NCI-H2196 treated with DMSO at 0.1 percent for 48 hours (cell line): ENCODE results near the gene SSH2.

Experiments
- DNase-seq: peaks from one replicate; lab custom pipeline; 2025; ENCODE audit not compliant: unreplicated experiment; lab: John Stamatoyannopoulos, UW

Gene SSH2

DNA sequence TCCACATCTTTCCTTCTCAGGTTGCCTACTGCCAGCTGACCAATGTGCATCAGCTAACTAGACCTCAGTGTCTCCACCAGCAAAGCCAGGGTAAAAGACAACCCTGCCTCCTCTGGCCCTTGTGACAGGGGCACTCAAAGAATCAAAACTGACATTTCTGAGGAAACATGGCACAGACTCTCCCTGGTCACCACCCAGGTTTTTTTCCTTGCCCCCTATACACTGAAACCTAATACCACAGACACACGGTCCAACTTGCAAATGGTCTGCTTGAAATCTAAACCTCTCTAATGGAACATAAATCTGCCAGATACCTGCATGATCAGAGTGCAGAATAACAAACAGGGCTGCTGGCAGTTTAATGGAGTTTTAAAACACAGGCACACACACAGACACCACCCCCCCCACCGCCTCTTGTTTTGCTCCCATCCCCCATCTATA lies 287.8 kb downstream of the SSH2 start:
- DNase-seq: no peak

DNA sequence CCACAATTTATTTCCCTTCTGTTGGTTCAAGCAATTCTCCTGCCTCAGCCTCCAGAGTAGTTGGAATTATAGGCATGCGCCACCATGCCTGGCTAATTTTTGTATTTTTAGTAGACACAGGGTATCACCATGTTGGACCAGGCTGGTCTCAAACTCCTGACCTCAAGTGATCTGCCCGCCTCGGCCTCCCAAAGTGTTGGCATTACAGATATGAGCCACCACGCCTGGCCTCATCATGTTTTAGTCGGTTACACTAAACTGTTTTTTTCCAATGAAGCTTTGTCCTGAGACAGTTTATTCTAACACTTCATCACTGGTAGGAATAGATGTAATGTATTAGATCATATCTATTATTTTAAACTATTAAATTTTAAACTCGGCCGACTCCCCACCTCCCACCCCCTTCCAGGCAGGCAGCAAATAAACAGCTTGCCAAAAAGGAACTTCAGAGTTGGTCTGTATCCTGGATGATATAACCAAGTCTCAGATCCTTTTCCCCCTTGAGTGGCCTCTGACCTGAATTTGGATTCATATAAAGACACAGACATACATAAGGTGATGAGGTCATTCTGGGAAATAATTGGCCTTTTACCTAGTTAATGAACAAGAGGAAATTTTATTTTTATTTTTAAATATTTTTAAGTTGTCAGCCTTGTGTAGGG lies 288.9 kb downstream of the SSH2 start:
- DNase-seq: no peak

GRCh38 chr17:29640413-29640812 lies 289.6 kb downstream of the SSH2 start:
- no peak for DNase-seq

GRCh38 chr17:29633886-29634285 lies 296.1 kb downstream of the SSH2 start:
- DNase-seq: no peak

- DNase-seq: no peak
Measured at GRCh38 chr17:29630630-29631193, 299.3 kb downstream of the SSH2 start.

DNA sequence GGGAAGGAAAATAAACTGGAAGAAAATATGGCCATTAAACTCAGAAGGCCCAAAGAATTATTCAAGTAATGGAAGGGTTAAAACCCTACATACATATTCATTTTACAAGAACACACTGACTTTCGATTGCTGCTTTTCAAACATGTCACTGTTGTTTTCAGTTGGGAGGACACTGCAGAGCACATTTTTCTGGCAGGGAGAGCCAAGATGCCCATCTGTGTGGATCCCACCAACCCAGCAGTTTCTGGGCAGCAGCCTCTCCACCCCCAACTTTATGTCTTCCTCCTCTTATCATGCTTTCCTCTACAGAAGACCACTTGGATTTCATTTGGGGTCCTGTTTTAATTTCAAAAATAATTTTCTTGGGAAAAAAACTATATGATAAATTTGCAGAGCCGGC lies 300.2 kb downstream of the SSH2 start:
- DNase-seq: no peak

GRCh38 chr17:29628644-29629043 lies 301.4 kb downstream of the SSH2 start:
- no peak for DNase-seq

GRCh38 chr17:29627951-29628350 lies 302.1 kb downstream of the SSH2 start:
- no peak for DNase-seq

DNA sequence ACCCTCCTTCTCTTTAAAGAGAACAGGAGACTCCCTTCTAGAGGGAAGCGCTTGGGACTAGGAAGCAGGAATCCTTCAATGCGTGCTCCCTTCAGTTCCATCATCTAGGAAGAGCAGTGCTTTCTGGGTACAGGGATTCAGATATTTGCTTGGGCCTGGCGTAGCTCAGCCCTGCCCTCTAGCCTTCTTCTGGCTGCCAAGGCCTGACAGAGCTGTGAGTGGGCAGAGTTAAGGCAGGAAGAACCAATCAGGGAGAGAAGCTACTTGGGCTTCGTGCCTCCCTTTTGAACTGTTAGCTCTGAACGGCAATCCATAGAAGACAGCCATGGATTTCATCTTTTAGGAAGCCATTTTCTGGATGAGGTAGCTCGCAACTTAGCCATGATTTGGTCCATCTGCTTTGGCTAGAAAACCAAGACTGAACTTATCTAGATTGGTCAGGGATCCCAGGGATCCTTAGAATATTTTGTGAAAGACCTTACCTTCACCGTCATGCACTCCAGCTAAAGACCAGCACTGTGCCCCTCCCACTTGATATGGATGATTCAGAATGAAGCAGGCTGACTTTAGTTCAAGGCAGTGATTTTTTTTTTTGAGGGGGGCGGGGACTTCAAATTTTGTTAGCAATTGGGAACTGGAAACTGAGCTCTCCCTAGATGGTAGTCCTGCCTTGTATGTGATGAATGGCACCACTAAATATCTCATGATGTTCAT lies 304.8 kb downstream of the SSH2 start:
- DNase-seq: no peak

- no peak for DNase-seq
Measured at GRCh38 chr17:29624586-29624985, 305.4 kb downstream of the SSH2 start.

DNA sequence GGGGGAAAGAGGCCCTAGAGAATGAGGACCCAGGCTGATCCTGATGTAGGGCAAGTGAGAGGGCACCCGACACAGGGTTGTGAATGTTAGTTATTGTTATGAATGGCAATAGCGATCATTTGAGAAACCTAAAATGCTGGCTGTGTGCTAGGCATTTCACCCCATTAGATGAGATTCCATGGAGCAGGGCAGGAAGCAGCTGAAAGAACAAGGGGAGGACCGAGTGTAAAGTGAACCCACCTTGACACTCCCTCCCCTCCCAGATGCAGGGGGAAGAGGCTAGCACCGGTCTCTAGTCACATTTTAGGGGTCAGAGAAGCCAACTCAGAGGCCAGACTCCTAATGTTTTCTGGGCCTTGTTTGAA lies 306.8 kb downstream of the SSH2 start:
- DNase-seq: no peak

DNA sequence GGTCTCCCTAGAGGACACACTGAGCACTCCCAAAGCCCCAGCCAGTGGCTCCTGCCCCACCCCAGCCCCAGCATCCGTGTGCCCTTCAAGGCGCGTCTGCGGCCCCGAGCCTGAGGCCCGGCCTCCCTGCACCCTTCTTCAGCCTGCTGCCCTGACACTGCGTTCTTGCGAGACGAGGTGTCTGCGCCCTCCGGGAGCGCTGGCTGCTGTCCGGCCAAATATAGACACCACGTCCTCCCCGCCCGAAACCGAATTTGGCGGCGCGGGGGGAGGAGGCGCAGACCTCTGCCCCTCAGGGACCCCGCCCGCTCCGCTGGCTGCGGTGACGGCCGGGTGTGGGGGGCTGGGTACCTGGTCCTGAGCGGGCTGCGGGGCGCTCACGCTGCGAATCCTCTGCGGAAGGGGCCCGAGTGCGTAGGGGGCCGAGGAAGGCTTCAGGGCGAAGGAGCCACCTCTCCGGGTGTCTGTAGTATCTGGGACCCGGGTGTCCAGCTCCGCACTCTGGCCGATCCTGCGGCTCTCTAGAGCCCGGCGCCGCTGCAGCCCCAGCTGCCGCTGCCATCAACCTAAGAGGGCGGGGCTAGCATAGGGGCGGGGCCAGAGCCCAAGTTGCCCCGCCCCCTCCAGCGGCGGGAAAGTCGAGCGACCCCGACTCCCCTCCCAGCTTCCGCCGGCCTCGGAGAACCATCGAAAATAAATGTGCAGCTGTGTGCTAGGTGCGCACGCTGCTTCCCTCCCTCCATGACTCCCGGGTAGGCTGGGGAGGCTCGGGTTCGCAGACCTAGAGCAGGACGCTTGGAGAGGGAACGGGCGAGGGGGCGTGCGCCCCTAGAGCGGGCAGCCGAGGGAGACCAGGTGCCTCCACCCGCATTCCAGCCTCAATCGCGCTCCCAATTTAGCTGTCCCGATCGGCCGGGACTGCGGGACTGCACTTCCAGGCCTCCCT lies 307.4 kb downstream of the SSH2 start, which contains the start of gene CORO6:
CORO6 (minus strand) TSS at position 576 of the 946 bp plus-strand sequence. CDS start 1,491 bp downstream, outside the sequence.
- DNase-seq: no peak

DNA sequence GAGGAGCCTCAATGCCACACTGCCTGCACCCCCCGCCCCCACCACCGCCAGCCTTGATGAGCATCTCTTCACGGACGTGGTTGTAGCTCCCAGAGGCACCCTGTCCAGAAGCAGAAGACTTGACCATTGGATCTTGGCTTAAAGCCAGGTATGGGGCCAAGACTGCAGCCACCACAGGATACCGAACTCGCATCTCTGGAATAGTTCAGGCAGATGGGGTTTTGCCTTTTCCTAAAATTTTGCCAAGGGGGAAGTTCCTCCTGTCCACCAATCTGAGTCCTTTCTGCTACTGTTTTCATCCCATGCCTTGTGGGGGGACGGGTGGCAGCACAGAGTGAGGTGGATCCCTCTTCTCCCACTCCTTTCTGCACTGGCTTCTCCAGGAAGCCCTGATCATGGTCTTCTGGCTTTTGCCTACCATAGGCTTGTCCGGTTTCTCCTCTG lies 308.3 kb downstream of the SSH2 start:
- no peak for DNase-seq

DNA sequence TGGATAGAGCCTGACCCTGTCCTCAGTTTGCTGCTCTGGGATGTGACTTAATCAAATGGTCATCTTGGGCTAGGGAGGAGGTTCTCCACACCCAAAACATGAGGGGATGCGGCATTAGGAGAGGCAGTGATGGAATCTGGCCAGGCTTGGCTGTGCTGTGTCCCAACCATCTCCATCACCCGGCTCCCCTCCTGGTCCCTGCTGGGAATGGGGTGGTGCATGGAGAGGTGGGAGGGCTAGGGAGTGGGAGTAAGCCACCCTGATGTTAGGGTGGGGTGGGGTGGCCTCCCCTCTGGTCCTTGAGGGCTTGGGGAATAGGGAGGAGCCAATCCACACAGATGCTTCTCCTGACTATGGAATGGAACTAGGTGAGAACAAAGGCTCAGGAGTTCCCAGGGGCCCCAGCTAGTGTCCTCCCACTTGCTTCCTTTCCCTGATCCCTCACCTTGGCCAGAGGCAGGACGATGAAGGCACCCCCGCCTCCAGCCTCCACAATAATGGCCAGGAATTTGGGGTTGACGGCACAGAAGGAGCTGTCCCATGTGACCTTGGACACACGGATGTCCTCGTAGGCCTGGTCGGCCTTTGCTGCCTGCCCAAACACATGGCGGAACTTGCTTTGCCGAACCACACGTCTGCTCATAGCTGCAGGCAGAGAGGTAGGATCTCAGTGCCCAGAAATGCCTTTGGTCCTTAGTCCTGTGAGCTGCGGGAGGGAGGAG lies 309.1 kb downstream of the SSH2 start:
- DNase-seq: no peak

DNA sequence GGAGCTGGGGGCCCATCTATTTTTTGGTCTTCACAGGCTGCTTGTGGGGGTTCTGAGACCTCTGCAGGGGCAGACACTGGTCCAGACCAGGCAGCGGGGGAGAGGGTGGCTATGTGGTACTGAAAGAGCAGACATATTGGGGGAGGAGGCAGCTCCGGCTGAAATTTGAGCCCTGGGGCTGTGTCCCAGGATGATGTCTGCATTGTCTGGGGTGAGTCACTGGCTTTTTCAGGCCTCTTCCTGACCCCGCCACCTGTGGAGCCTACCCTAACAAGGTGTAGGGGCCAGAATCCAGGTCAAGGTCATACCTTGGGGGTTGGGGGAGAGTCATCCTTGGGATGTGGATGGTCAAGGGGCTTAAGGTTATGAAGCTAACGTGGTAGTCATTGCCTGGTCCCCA lies 309.8 kb downstream of the SSH2 start:
- DNase-seq: no peak

GRCh38 chr17:29619251-29619650 lies 310.8 kb downstream of the SSH2 start:
- DNase-seq: no peak

- DNase-seq: no peak
Measured at GRCh38 chr17:29618272-29619065, 311.6 kb downstream of the SSH2 start.

GRCh38 chr17:29617481-29618271 lies 312.4 kb downstream of the SSH2 start:
- DNase-seq: no peak

DNA sequence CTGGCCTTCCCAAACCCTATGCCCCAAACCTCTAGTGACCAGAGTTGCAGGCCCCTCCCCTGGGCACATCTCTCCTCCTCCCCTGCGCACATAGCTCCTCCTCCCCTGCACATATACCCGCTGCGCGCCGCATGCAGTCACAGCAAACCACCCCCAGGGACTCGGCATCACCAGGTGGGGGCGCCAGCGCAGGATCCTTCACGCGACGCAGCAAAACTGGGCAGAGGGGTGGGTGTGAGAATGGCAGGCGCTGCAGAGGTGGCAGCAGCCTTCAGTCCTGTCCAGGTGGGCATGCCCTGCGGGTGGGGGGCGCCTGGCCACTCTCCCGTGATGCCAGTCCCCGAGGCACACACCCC lies 312.9 kb downstream of the SSH2 start:
- DNase-seq: no peak
